Upper lobe of left lung (tissue), 6 donors: ENCODE measurements around the gene RAB29. TPM values are rescaled to one million over a fixed set of nuclear protein-coding genes. Genes with fewer than 3 reads are reported as not detected.

ENCODE experiments used
- ATAC-seq, 2 donors: fragments of 200-7000 bp; cut with Tn5 transposase; one replicate each; pipeline ENCODE4 v1.9.1; 2022; ENCODE audit warnings: mild to moderate bottlenecking in 2 of 2, moderate library complexity in 2 of 2; ENCODE audit not compliant: low FRiP score in 2 of 2
- DNase-seq, 2 donors: peaks; one replicate each; pipeline ENCODE4 v3.0.0-alpha.2; 2019 to 2020
- H3K27ac ChIP-seq, 4 donors: fragments of 200-600 bp; sonication (generic); one replicate each; pipeline ENCODE4 v1.5.1; 2016 to 2019
- H3K27me3 ChIP-seq, 4 donors: fragments of 200-600 bp; sonication (generic); one replicate each; pipeline ENCODE4 v1.5.1; 2017 to 2019
- H3K36me3 ChIP-seq, 4 donors: fragments of 200-600 bp; sonication (generic); one replicate each; pipeline ENCODE4 v1.5.1; 2016 to 2019
- H3K4me1 ChIP-seq, 4 donors: fragments of 200-600 bp; sonication (generic); one replicate each; pipeline ENCODE4 v1.5.1; 2018 to 2019
- H3K4me3 ChIP-seq, 4 donors: fragments of 200-600 bp; sonication (generic); one replicate each; pipeline ENCODE4 v1.5.1; 2017 to 2019; ENCODE audit warnings: mild to moderate bottlenecking in 2 of 4, moderate library complexity in 1 of 4
- H3K9me3 ChIP-seq, 4 donors: fragments of 200-600 bp; sonication (generic); one replicate each; pipeline ENCODE4 v1.5.1; 2018 to 2019
- EP300 ChIP-seq, 4 donors: sonication (generic); formaldehyde crosslinking; IDR thresholded peaks; one replicate each; pipeline ENCODE4 v1.5.1; 2017; ENCODE audit warnings: antibody characterized with exemption in 4 of 4, control low read depth in 2 of 4
- POLR2A ChIP-seq, 4 donors: fragments of 450-650 bp; IDR thresholded peaks; one replicate each; pipeline ENCODE4 v1.5.1; 2016 to 2017; ENCODE audit warnings: antibody characterized with exemption in 4 of 4, mild to moderate bottlenecking in 2 of 4
- POLR2AphosphoS5 ChIP-seq, 2 donors: sonication (generic); formaldehyde crosslinking; IDR thresholded peaks; one replicate each; pipeline ENCODE4 v1.5.1; 2017; ENCODE audit warnings: antibody characterized with exemption in 2 of 2
- WGBS, 2 donors: methylation state at CpG; one replicate each; pipeline ENCODE4 v1.1.5; 2017 to 2018; 5-methylcytosine and 5-hydroxymethylcytosine counted together
- total RNA-seq, 6 donors: library from RNA; depleted of rRNA in 4 of 6; stranded (reverse); fragments of >200 nt in 4 of 6; gene quantifications; one replicate each; pipeline versions ENCODE4 v1.1.0 to v1.2.1, GENCODE V29; 2016 to 2021
- TF ChIP-seq, protein P1 (sequence below), 6 experiments: fragments of 450-650 bp in 4 of 6; fragments of 200-600 bp in 2 of 6; sonication (generic) in 2 of 6; IDR thresholded peaks; one replicate each; pipeline ENCODE4 v1.5.1; 2016 to 2019; ENCODE audit warnings: antibody characterized with exemption in 6 of 6
- donor health status: DM: no; HTN: no; CAD: no; lungs with moderate emphysema.
- donor health status: DM: no; HTN: yes; CAD: no; lungs with severe emphysema.

Gene RAB29
- total RNA-seq, 6 donors from 2014 or later, result 17.8 to 27.6 (median 25.1) TPM

DNA sequence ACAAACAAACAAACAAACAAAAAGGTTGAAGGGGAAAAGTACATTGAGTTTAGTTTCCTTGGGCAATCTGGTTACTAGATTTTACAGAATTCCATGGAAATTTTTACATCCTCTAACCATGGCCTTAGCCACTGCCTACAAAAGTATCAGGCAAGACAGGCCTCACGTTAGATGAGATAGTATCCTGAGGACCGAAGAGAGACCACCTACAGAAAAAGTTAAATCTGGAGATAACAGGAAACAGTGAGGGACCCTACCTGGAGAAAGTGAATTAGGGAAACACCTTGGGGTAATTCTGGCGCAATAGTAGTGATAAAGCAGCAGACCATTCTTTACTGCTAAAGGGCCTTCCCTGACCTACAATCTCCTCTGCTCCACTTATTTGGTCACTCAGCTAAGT lies 8.7 kb downstream of the RAB29 start:
- no peak overlapping the region for H3K27ac ChIP-seq
- WGBS, 2 donors, result 78 to 95% methylated on average over 3 of the region's 3 CpGs
- no peaks in the 10 kb centered on the region for H3K4me1 ChIP-seq
- TF ChIP-seq POLR2AphosphoS5 (IDR thresholded peaks at IDR 0.05) (no peak), POLR2A (IDR thresholded peaks at IDR 0.05) (no peak), EP300 (IDR thresholded peaks at IDR 0.05) (no peak)
- TF ChIP-seq, protein P1, sequence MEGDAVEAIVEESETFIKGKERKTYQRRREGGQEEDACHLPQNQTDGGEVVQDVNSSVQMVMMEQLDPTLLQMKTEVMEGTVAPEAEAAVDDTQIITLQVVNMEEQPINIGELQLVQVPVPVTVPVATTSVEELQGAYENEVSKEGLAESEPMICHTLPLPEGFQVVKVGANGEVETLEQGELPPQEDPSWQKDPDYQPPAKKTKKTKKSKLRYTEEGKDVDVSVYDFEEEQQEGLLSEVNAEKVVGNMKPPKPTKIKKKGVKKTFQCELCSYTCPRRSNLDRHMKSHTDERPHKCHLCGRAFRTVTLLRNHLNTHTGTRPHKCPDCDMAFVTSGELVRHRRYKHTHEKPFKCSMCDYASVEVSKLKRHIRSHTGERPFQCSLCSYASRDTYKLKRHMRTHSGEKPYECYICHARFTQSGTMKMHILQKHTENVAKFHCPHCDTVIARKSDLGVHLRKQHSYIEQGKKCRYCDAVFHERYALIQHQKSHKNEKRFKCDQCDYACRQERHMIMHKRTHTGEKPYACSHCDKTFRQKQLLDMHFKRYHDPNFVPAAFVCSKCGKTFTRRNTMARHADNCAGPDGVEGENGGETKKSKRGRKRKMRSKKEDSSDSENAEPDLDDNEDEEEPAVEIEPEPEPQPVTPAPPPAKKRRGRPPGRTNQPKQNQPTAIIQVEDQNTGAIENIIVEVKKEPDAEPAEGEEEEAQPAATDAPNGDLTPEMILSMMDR (IDR thresholded peaks at IDR 0.05), result no peak
- no peaks in the 10 kb centered on the region for H3K27me3 ChIP-seq
- no peak overlapping the region for H3K4me3 ChIP-seq
- ATAC-seq, result no peak
- no peaks in the 10 kb centered on the region for H3K9me3 ChIP-seq
- H3K36me3 ChIP-seq, result no peaks in the 10 kb centered on the region
- no peak for DNase-seq

DNA sequence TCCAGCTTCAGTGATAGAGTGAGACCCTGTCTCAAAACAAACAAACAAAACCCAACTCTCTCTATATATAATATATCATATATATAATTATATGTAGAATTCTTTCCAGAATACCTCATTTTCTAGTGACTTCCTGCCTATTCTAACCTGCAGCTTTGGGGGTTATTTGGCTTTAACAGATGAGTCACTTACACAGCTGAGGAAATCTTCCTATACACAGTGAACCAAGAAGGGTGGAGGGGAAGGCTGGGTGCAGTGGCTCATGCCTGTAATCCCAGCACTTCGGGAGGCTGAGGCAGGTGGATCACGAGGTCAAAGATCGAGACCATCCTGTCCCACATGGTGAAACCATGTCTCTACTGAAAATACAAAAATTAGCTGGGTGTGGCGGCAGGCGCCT lies 9.2 kb downstream of the RAB29 start:
- no peaks in the 10 kb centered on the region for H3K36me3 ChIP-seq
- H3K4me3 ChIP-seq, result no peak overlapping the region
- no peak overlapping the region for H3K27ac ChIP-seq
- WGBS, 2 donors, result 69 to 72% methylated on average over 5 of the region's 5 CpGs
- DNase-seq (no peak), ATAC-seq (no peak)
- no peaks in the 10 kb centered on the region for H3K9me3 ChIP-seq
- H3K4me1 ChIP-seq, result no peaks in the 10 kb centered on the region
- H3K27me3 ChIP-seq, result no peaks in the 10 kb centered on the region
- TF ChIP-seq POLR2A (IDR thresholded peaks at IDR 0.05), result no peak
- no peak for TF ChIP-seq POLR2AphosphoS5 (IDR thresholded peaks at IDR 0.05)
- TF ChIP-seq, protein P1 (IDR thresholded peaks at IDR 0.05), result no peak
- no peak for TF ChIP-seq EP300 (IDR thresholded peaks at IDR 0.05)

DNA sequence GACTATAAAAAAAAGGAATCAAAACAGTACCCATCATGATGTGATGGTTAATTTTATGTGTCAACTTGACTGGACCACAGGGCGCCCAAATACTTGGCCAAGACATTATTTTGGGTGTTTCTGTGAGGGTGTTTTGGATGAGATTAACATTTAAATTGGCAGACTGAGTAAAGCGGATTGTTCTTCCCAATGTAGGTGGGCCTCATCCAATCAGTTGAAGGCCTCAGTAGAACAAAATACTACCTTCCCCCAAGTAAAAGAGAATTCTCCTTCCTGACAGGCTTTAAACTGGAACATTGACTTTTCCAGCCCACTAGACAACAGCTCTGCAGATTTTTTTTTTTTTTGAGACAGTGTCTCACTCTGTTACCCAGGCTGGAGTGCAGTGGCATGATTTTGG lies 10.7 kb downstream of the RAB29 start:
- WGBS, 2 donors, result 93 to 94% methylated on average over 2 of the region's 2 CpGs
- Histone ChIP-seq H3K4me3 (no peak overlapping the region), H3K9me3 (no peaks in the 10 kb centered on the region), H3K36me3 (no peaks in the 10 kb centered on the region), H3K4me1 (no peaks in the 10 kb centered on the region), H3K27ac (no peak overlapping the region), H3K27me3 (no peaks in the 10 kb centered on the region)
- DNase-seq (no peak), ATAC-seq (no peak)
- TF ChIP-seq, protein P1 (IDR thresholded peaks at IDR 0.05), result no peak
- TF ChIP-seq EP300 (IDR thresholded peaks at IDR 0.05) (no peak), POLR2A (IDR thresholded peaks at IDR 0.05) (no peak), POLR2AphosphoS5 (IDR thresholded peaks at IDR 0.05) (no peak)

DNA sequence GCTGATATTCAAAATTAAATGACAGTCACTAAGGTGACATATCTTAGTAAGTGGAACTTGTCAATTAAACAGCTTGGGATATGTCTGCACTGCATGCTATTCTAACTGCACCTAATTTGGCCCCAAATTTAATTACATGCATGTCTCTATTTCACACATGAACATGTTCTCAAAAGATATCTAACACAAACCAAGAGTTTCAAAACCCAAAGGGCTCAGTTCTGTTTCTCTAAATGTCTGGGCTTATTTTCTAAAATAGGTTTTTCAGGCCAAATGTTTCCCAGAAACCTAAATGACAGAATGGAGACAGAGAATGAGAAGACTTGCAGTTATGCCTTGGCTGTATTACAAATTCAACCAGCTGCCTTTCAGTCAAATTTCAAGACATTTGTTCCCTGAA lies 11.3 kb downstream of the RAB29 start:
- DNase-seq (no peak), ATAC-seq (no peak)
- Histone ChIP-seq H3K9me3 (no peaks in the 10 kb centered on the region), H3K27ac (no peak overlapping the region), H3K4me3 (no peak overlapping the region), H3K36me3 (no peaks in the 10 kb centered on the region), H3K27me3 (no peaks in the 10 kb centered on the region), H3K4me1 (no peaks in the 10 kb centered on the region)
- TF ChIP-seq POLR2AphosphoS5 (IDR thresholded peaks at IDR 0.05) (no peak), POLR2A (IDR thresholded peaks at IDR 0.05) (no peak), EP300 (IDR thresholded peaks at IDR 0.05) (no peak)
- TF ChIP-seq, protein P1 (IDR thresholded peaks at IDR 0.05), result no peak

DNA sequence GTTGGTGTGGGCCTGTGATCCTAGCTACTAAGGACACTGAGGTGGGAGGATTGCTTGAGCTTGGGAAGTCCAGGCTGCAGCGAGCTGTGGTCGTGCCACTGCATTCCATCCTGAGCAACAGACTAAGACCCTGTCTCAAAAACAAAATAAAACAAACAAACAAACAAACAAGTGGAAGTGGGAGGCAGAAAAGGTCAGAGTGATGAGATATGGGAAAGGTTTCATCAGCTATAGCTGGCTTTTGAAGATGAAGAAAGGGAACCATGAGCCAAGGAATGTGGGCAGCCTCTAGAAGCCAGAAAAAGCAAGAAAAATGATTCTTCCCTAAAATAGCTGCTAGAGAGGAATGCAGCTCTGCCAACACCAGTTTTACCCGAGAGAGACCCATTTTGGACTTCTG lies 14.7 kb downstream of the RAB29 start:
- Histone ChIP-seq H3K9me3 (no peaks in the 10 kb centered on the region), H3K4me3 (no peak overlapping the region), H3K4me1 (no peaks in the 10 kb centered on the region), H3K36me3 (no peaks in the 10 kb centered on the region), H3K27ac (no peak overlapping the region), H3K27me3 (no peaks in the 10 kb centered on the region)
- ATAC-seq (no peak), DNase-seq (no peak)
- WGBS, 2 donors, result 86 to 90% methylated on average over 3 of the region's 3 CpGs
- no peak for TF ChIP-seq POLR2AphosphoS5 (IDR thresholded peaks at IDR 0.05)
- TF ChIP-seq EP300 (IDR thresholded peaks at IDR 0.05), result no peak
- TF ChIP-seq POLR2A (IDR thresholded peaks at IDR 0.05), result no peak
- TF ChIP-seq, protein P1 (IDR thresholded peaks at IDR 0.05), result no peak
